Measurements from ENCODE around the gene TRDN. TPM values are rescaled to one million over a fixed set of nuclear protein-coding genes. Genes with fewer than 3 reads are reported as not detected.

TRDN gene
- total RNA-seq, 1 experiment from 2014 or later, result 10.4 TPM

GRCh38 chr6:123169774-123170095 lies 467.0 kb downstream of the TRDN start:
- Histone ChIP-seq H2AK5ac (ENCODE audit: insufficient read length, low read length) (no peak overlapping the region), H3K27me3 (ENCODE audit: insufficient read depth, low read length) (no peaks in the 10 kb centered on the region), H4K5ac (ENCODE audit: insufficient read length, low read depth, low read length) (no peak overlapping the region), H3K9me3 (ENCODE audit: control insufficient read depth, low read depth, low read length) (no peaks in the 10 kb centered on the region), H3K4me2 (ENCODE audit: insufficient read depth, insufficient read length, low read length) (no peak overlapping the region), H3T11ph (ENCODE audit: low read length) (no peak overlapping the region), H4K20me1 (ENCODE audit: control insufficient read depth, insufficient read depth, insufficient read length) (no peaks in the 10 kb centered on the region), H3K9ac (ENCODE audit: extremely low read depth, insufficient read length, low read length) (no peak overlapping the region), H2AFZ (ENCODE audit: low read length) (no peak overlapping the region), H3K79me2 (ENCODE audit: insufficient read depth, low read length) (no peaks in the 10 kb centered on the region), H4K91ac (ENCODE audit: insufficient read length, low read depth, low read length) (no peak overlapping the region), H3K18ac (ENCODE audit: insufficient read length, low read depth, low read length) (no peak overlapping the region), H2BK15ac (ENCODE audit: low read depth, low read length) (no peak overlapping the region), H3K79me1 (ENCODE audit: insufficient read depth, low read depth, low read length, poor library complexity, severe bottlenecking) (no peaks in the 10 kb centered on the region), H3K56ac (ENCODE audit: insufficient read length, low read depth, low read length) (no peak overlapping the region), H3K4ac (ENCODE audit: low read depth, low read length) (no peak overlapping the region), H3K23me2 (ENCODE audit: insufficient read length, low read depth, low read length, poor library complexity, severe bottlenecking) (no peaks in the 10 kb centered on the region), H2BK12ac (ENCODE audit: insufficient read length, low read depth, low read length) (no peak overlapping the region), H4K8ac (replicated peaks; ENCODE audit: insufficient read length, low read depth, low read length) (no peak overlapping the region), H2BK20ac (ENCODE audit: low read depth, low read length, poor library complexity, severe bottlenecking) (no peak overlapping the region), H2BK5ac (ENCODE audit: insufficient read length, low read length) (no peak overlapping the region), H3K23ac (ENCODE audit: insufficient read length, low read depth, low read length) (no peak overlapping the region), H2BK120ac (ENCODE audit: low read depth, low read length, poor library complexity, severe bottlenecking) (no peak overlapping the region), H3K4me1 (ENCODE audit: insufficient read depth, low read length) (no peaks in the 10 kb centered on the region), H3K27ac (ENCODE audit: insufficient read length, low read depth, low read length) (no peak overlapping the region), H3K14ac (ENCODE audit: insufficient read depth, low read length) (no peak overlapping the region)
- no peaks in the 10 kb centered on the region for H3K36me3 Mint-ChIP-seq (ENCODE audit: insufficient read depth in 1 of 3, low read depth in 3 of 3)
- no peak for DNase-seq
- no peaks in the 10 kb centered on the region for H3K27me3 Mint-ChIP-seq (ENCODE audit: low read depth)
- H3K4me3 Mint-ChIP-seq, result no peak overlapping the region
- H3K4me1 Mint-ChIP-seq, result no peaks in the 10 kb centered on the region; a peak in 1 of 4 replicates
- no peak for TF ChIP-seq CTCF (conservative IDR thresholded peaks at IDR 0.05)
- no peaks in the 10 kb centered on the region for H3K9me3 Mint-ChIP-seq
- no peak overlapping the region for H3K27ac Mint-ChIP-seq
- WGBS (ENCODE audit: extremely low coverage, insufficient read length, low lambda C conversion rate), result no CpG with 5 or more reads among the region's 2 CpGs
